Measurements from ENCODE around the gene MED27.

- no peak for TF ChIP-seq USF2 (IDR thresholded peaks at IDR 0.05; ENCODE audit: low read depth, low read length)
- TF ChIP-seq BHLHE40 (IDR thresholded peaks at IDR 0.05; ENCODE audit: low read depth, low read length), result no peak
- TF ChIP-seq FOS (IDR thresholded peaks at IDR 0.05; ENCODE audit: low read depth, low read length), result no peak
- no peak for TF ChIP-seq CTCF (conservative IDR thresholded peaks at IDR 0.05; ENCODE audit: low read depth, low read length)
- no peak for TF ChIP-seq POLR2A (IDR thresholded peaks at IDR 0.05; ENCODE audit: low read depth, low read length)
- TF ChIP-seq MAFK (IDR thresholded peaks at IDR 0.05; ENCODE audit: low read depth, low read length), result no peak
- no peak for TF ChIP-seq RFX5 (IDR thresholded peaks at IDR 0.05; ENCODE audit: low read depth, low read length)
Observed at GRCh38 chr9:131860430-131860829, 219.2 kb downstream of the MED27 start.
